Neuronal stem cell (in vitro differentiated cells): Measurements from ENCODE around the gene EPB41L2.

Source experiments
- DNase-seq: peaks from one replicate; pipeline ENCODE4 v3.0.0-alpha.2; 2013; ENCODE audit warnings: low spot score
- H2AFZ ChIP-seq: one replicate; pipeline ENCODE4 v1.6.1; 2013; ENCODE audit warnings: mild to moderate bottlenecking, low read length, inconsistent platforms
- H2AK5ac ChIP-seq: 2 replicates; pipeline ENCODE4 v1.6.1; 2013; ENCODE audit warnings: low read depth, mild to moderate bottlenecking, inconsistent platforms, low read length, moderate library complexity, mixed read lengths
- H2BK120ac ChIP-seq: 2 replicates; pipeline ENCODE4 v1.6.1; 2013; ENCODE audit warnings: low read depth, mild to moderate bottlenecking, inconsistent platforms, low read length, moderate library complexity, mixed read lengths
- H2BK12ac ChIP-seq: one replicate; pipeline ENCODE4 v1.6.1; 2013; ENCODE audit warnings: low read length, inconsistent platforms
- H2BK15ac ChIP-seq: 2 replicates; pipeline ENCODE4 v1.6.1; 2013; ENCODE audit warnings: mild to moderate bottlenecking, low read length, inconsistent platforms, mixed read lengths
- H2BK5ac ChIP-seq: one replicate; pipeline ENCODE4 v1.6.1; 2013; ENCODE audit warnings: inconsistent platforms, mild to moderate bottlenecking, low read length, moderate library complexity
- H3K14ac ChIP-seq: one replicate; pipeline ENCODE4 v1.6.1; 2013; ENCODE audit warnings: low read length, inconsistent platforms
- H3K18ac ChIP-seq: 2 replicates; pipeline ENCODE4 v1.6.1; 2013; ENCODE audit warnings: low read length, inconsistent platforms
- H3K23ac ChIP-seq: 2 replicates; pipeline ENCODE4 v1.6.1; 2013; ENCODE audit warnings: low read depth, mild to moderate bottlenecking, mixed read lengths, low read length, inconsistent platforms; ENCODE audit not compliant: poor library complexity
- H3K27ac ChIP-seq: replicated peaks from 3 replicates; pipeline ENCODE4 v1.5.1; 2013; ENCODE audit warnings: low read length, inconsistent platforms
- H3K27me3 ChIP-seq, 3 experiments: 2 replicates each; pipeline ENCODE4 v1.6.1; 2013; ENCODE audit warnings: low read length in 3 of 3, mild to moderate bottlenecking in 2 of 3, inconsistent platforms in 1 of 3, low read depth in 1 of 3, mixed read lengths in 1 of 3, moderate library complexity in 1 of 3; ENCODE audit not compliant: control insufficient read depth in 3 of 3, insufficient read depth in 3 of 3
- H3K36me3 ChIP-seq, 2 donors: replicated peaks in 1 of 2; 2 replicates each; pipeline ENCODE4 v1.6.1; 2013; ENCODE audit warnings: low read length in 2 of 2; ENCODE audit not compliant: control insufficient read depth in 2 of 2, insufficient read depth in 2 of 2
- H3K4ac ChIP-seq: 2 replicates; pipeline ENCODE4 v1.6.1; 2013; ENCODE audit warnings: inconsistent platforms, mild to moderate bottlenecking, low read length, moderate library complexity
- H3K4me1 ChIP-seq, 2 donors: 1 replicate in 1 of 2; 2 replicates in 1 of 2; pipeline ENCODE4 v1.6.1; 2013; ENCODE audit warnings: low read length in 2 of 2, low read depth in 1 of 2; ENCODE audit not compliant: control insufficient read depth in 2 of 2, insufficient read depth in 1 of 2
- H3K4me2 ChIP-seq: one replicate; pipeline ENCODE4 v1.6.1; 2013; ENCODE audit warnings: mild to moderate bottlenecking, low read length, inconsistent platforms; ENCODE audit not compliant: insufficient read depth, poor library complexity, severe bottlenecking
- H3K4me3 ChIP-seq, 2 donors: 2 replicates each; pipeline ENCODE4 v1.5.1; 2013; ENCODE audit warnings: low read length in 2 of 2, mild to moderate bottlenecking in 2 of 2, inconsistent platforms in 1 of 2, moderate library complexity in 1 of 2
- H3K79me1 ChIP-seq: one replicate; pipeline ENCODE4 v1.6.1; 2013; ENCODE audit warnings: low read depth, mild to moderate bottlenecking, inconsistent platforms, low read length, moderate library complexity
- H3K9ac ChIP-seq: one replicate; pipeline ENCODE4 v1.6.1; 2013; ENCODE audit warnings: mild to moderate bottlenecking, low read depth, low read length, inconsistent platforms; ENCODE audit not compliant: poor library complexity
- H3K9me3 ChIP-seq, 2 donors: replicated peaks in 1 of 2; 2 replicates each; pipeline versions ENCODE3 to v1.6.1; 2013; ENCODE audit warnings: low read length in 2 of 2, mild to moderate bottlenecking in 2 of 2, inconsistent platforms in 1 of 2, low read depth in 1 of 2, mixed read lengths in 1 of 2, moderate library complexity in 1 of 2; ENCODE audit not compliant: control insufficient read depth in 2 of 2, insufficient read depth in 1 of 2
- H4K8ac ChIP-seq: one replicate; pipeline ENCODE4 v1.6.1; 2013; ENCODE audit warnings: low read depth, mild to moderate bottlenecking, inconsistent platforms, low read length, moderate library complexity
- H4K91ac ChIP-seq: one replicate; pipeline ENCODE4 v1.6.1; 2013; ENCODE audit warnings: low read length, low read depth, mild to moderate bottlenecking, inconsistent platforms; ENCODE audit not compliant: poor library complexity
- WGBS, 2 donors: extraction: QIAGEN DNeasy Blood & Tissue Kit; methylation state at CpG; one replicate each; pipeline ENCODE4 v1.1.7; 2013; ENCODE audit warnings: missing lambda C conversion rate in 2 of 2, mixed read lengths in 1 of 2; ENCODE audit not compliant: insufficient read length in 2 of 2, insufficient replicate concordance in 1 of 2; ENCODE audit errors: extremely low coverage in 2 of 2; 5-methylcytosine and 5-hydroxymethylcytosine counted together

Gene EPB41L2

DNA sequence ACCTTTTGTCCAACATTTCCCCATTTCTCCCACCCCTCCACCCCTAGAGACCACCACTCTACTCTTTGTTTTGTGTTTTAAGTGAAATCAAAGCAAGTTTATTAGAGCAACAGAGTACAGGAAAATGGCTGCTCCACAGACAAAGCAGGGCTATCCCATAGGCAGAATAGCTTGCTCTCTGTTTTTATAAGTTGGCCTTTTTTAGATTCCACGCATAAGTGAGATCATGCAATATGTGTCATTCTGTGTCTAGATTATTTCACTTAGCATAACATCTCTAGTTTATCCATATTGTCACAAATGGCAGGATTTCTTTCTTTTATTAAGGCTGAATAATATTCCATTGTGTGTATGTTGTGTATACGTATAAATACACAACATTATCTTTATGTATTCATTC, 266.0 kb downstream of the EPB41L2 start:
- Histone ChIP-seq H3K27ac (no peak overlapping the region), H3K36me3 (no peaks in the 10 kb centered on the region), H3K9ac (no peak overlapping the region), H2BK120ac (no peak overlapping the region), H3K4me2 (no peak overlapping the region), H3K4me3 (no peak overlapping the region), H3K27me3 (no peaks in the 10 kb centered on the region), H3K14ac (no peak overlapping the region), H3K4ac (no peak overlapping the region), H4K91ac (no peak overlapping the region), H2BK15ac (no peak overlapping the region), H2AK5ac (no peak overlapping the region), H3K9me3 (peaks cover 0 to 2% of the 10 kb centered on the region in 2 donors), H3K79me1 (no peaks in the 10 kb centered on the region), H3K23ac (no peak overlapping the region), H2BK5ac (no peak overlapping the region), H2AFZ (no peak overlapping the region), H3K18ac (no peak overlapping the region), H2BK12ac (no peak overlapping the region), H4K8ac (no peak overlapping the region), H3K4me1 (peaks cover 0 to 2% of the 10 kb centered on the region in 2 donors)
- no CpG with 5 or more reads among the region's 2 CpGs for WGBS, 2 donors
- no peak for DNase-seq

GRCh38 chr6:130796313-130796905, 266.6 kb downstream of the EPB41L2 start:
- no peak overlapping the region for H2AFZ ChIP-seq
- no peak overlapping the region for H3K4me3 ChIP-seq
- no peak overlapping the region for H3K18ac ChIP-seq
- H3K4me2 ChIP-seq: no peak overlapping the region
- H3K23ac ChIP-seq: no peak overlapping the region
- no peak overlapping the region for H3K27ac ChIP-seq
- no peak overlapping the region for H3K4ac ChIP-seq
- no peak overlapping the region for H3K14ac ChIP-seq
- H3K9me3 ChIP-seq: peaks cover 0 to 2% of the 10 kb centered on the region in 2 donors
- no peak for DNase-seq
- H4K8ac ChIP-seq: no peak overlapping the region
- no peak overlapping the region for H2AK5ac ChIP-seq
- H2BK15ac ChIP-seq: no peak overlapping the region
- H3K9ac ChIP-seq: no peak overlapping the region
- no peak overlapping the region for H2BK12ac ChIP-seq
- peaks cover 0 to 2% of the 10 kb centered on the region in 2 donors for H3K4me1 ChIP-seq
- no peak overlapping the region for H4K91ac ChIP-seq
- H3K79me1 ChIP-seq: no peaks in the 10 kb centered on the region
- no peak overlapping the region for H2BK120ac ChIP-seq
- no peaks in the 10 kb centered on the region for H3K27me3 ChIP-seq
- no peaks in the 10 kb centered on the region for H3K36me3 ChIP-seq
- no peak overlapping the region for H2BK5ac ChIP-seq

- Histone ChIP-seq H2BK12ac (no peak overlapping the region), H3K4me3 (no peak overlapping the region), H3K9me3 (no peaks in the 10 kb centered on the region), H3K23ac (no peak overlapping the region), H4K91ac (no peak overlapping the region), H3K27ac (no peak overlapping the region), H4K8ac (no peak overlapping the region), H3K4ac (no peak overlapping the region), H3K4me1 (peaks cover 0 to 2% of the 10 kb centered on the region in 2 donors), H3K27me3 (no peaks in the 10 kb centered on the region), H2BK5ac (no peak overlapping the region), H3K18ac (no peak overlapping the region), H3K9ac (no peak overlapping the region), H3K4me2 (no peak overlapping the region), H3K79me1 (no peaks in the 10 kb centered on the region), H2AK5ac (no peak overlapping the region), H3K14ac (no peak overlapping the region), H3K36me3 (no peaks in the 10 kb centered on the region), H2BK15ac (no peak overlapping the region), H2BK120ac (no peak overlapping the region), H2AFZ (no peak overlapping the region)
- no peak for DNase-seq
- no CpG with 5 or more reads among the region's 3 CpGs for WGBS, 2 donors
Observed at GRCh38 chr6:130794738-130795137, 268.3 kb downstream of the EPB41L2 start.

- Histone ChIP-seq H3K4me3 (peak overlapping the region in 1 of 2 donors; percentile 56), H2BK12ac (no peak overlapping the region), H3K4me1 (peaks cover 0 to 2% of the 10 kb centered on the region in 2 donors), H3K79me1 (no peaks in the 10 kb centered on the region), H2AFZ (no peak overlapping the region), H3K23ac (no peak overlapping the region), H2BK120ac (no peak overlapping the region), H3K4ac (no peak overlapping the region), H3K27me3 (no peaks in the 10 kb centered on the region), H4K91ac (no peak overlapping the region), H2AK5ac (no peak overlapping the region), H2BK15ac (no peak overlapping the region), H3K4me2 (no peak overlapping the region), H4K8ac (no peak overlapping the region), H3K14ac (no peak overlapping the region), H3K18ac (no peak overlapping the region), H3K9ac (no peak overlapping the region), H2BK5ac (no peak overlapping the region), H3K9me3 (no peaks in the 10 kb centered on the region), H3K36me3 (no peaks in the 10 kb centered on the region), H3K27ac (no peak overlapping the region)
- no CpG with 5 or more reads among the region's 1 CpG for WGBS, 2 donors
- DNase-seq: no peak
Observed at GRCh38 chr6:130794010-130794697, 268.9 kb downstream of the EPB41L2 start.
